ENCODE data around the gene CEACAM1. TPM values are rescaled to one million over a fixed set of nuclear protein-coding genes. Genes with fewer than 3 reads are reported as not detected.

CEACAM1 gene
- total RNA-seq, 1 donor from 2014 or later: not detected

GRCh38 chr19:42514449-42514848 lies 13.8 kb downstream of the CEACAM1 start:
- no peak overlapping the region for H3K27ac Mint-ChIP-seq (ENCODE audit: unreplicated experiment)
- no peaks in the 10 kb centered on the region for H3K4me1 Mint-ChIP-seq
- peaks cover 8% of the 10 kb centered on the region for H3K27me3 Mint-ChIP-seq (ENCODE audit: low read depth)
- DNase-seq (ENCODE audit: low read depth, low spot score): no peak
- no peak for TF ChIP-seq CTCF (conservative IDR thresholded peaks at IDR 0.05)
- no peaks in the 10 kb centered on the region for H3K36me3 Mint-ChIP-seq (ENCODE audit: low read depth)
- no peak overlapping the region for H3K4me3 Mint-ChIP-seq
- no peaks in the 10 kb centered on the region for H3K9me3 Mint-ChIP-seq

GRCh38 chr19:42512743-42513304 lies 15.5 kb downstream of the CEACAM1 start:
- Mint-ChIP-seq H3K27me3 (ENCODE audit: low read depth) (peaks cover 12% of the 10 kb centered on the region), H3K9me3 (no peaks in the 10 kb centered on the region), H3K4me3 (no peak overlapping the region), H3K4me1 (no peaks in the 10 kb centered on the region), H3K27ac (ENCODE audit: unreplicated experiment) (no peak overlapping the region), H3K36me3 (ENCODE audit: low read depth) (no peaks in the 10 kb centered on the region)
- TF ChIP-seq CTCF (conservative IDR thresholded peaks at IDR 0.05): no peak
- DNase-seq (ENCODE audit: low read depth, low spot score): no peak

- Mint-ChIP-seq H3K4me1 (no peaks in the 10 kb centered on the region), H3K9me3 (no peaks in the 10 kb centered on the region), H3K27ac (ENCODE audit: unreplicated experiment) (no peak overlapping the region), H3K36me3 (ENCODE audit: low read depth) (no peaks in the 10 kb centered on the region), H3K4me3 (no peak overlapping the region), H3K27me3 (ENCODE audit: low read depth) (peaks cover 12% of the 10 kb centered on the region)
- no peak for DNase-seq (ENCODE audit: low read depth, low spot score)
- TF ChIP-seq CTCF (conservative IDR thresholded peaks at IDR 0.05): no peak
Observed at GRCh38 chr19:42512130-42512636, 16.1 kb downstream of the CEACAM1 start.

GRCh38 chr19:42511340-42511739 lies 16.9 kb downstream of the CEACAM1 start:
- Mint-ChIP-seq H3K4me3 (no peak overlapping the region), H3K27me3 (ENCODE audit: low read depth) (peaks cover 12% of the 10 kb centered on the region), H3K27ac (ENCODE audit: unreplicated experiment) (no peak overlapping the region), H3K9me3 (no peaks in the 10 kb centered on the region), H3K36me3 (ENCODE audit: low read depth) (no peaks in the 10 kb centered on the region), H3K4me1 (no peaks in the 10 kb centered on the region)
- TF ChIP-seq CTCF (conservative IDR thresholded peaks at IDR 0.05): no peak
- no peak for DNase-seq (ENCODE audit: low read depth, low spot score)

- peaks cover 4% of the 10 kb centered on the region for H3K4me1 Mint-ChIP-seq
- no peak overlapping the region for H3K27ac Mint-ChIP-seq (ENCODE audit: unreplicated experiment)
Observed at GRCh38 chr19:42508892-42509444, 19.3 kb downstream of the CEACAM1 start.

More at GRCh38 chr19:42508892-42509444, 19.3 kb downstream of the CEACAM1 start:
- no peak for DNase-seq (ENCODE audit: low read depth, low spot score)
- no peak for TF ChIP-seq CTCF (conservative IDR thresholded peaks at IDR 0.05)
- H3K36me3 Mint-ChIP-seq (ENCODE audit: low read depth): no peaks in the 10 kb centered on the region
- H3K9me3 Mint-ChIP-seq: no peaks in the 10 kb centered on the region
- H3K4me3 Mint-ChIP-seq: no peak overlapping the region
- peaks cover 12% of the 10 kb centered on the region for H3K27me3 Mint-ChIP-seq (ENCODE audit: low read depth)
